Activated T-cell treated with anti-CD3 and anti-CD28 coated beads, Interleukin-2, amount 50 U/mL, for 4 hours (primary cell): ENCODE measurements around the gene PSMC3. TPM values are rescaled to one million over a fixed set of nuclear protein-coding genes. Genes with fewer than 3 reads are reported as not detected.

Source experiments
- ATAC-seq, 2 donors: fragments of 200-7000 bp; cut with Tn5 transposase; one replicate each; pipeline ENCODE4 v1.10.0; 2021
- DNase-seq: peaks from one replicate; pipeline ENCODE4 v3.0.0-alpha.2; 2020
- H3K27me3 Mint-ChIP-seq: one replicate; pipeline ENCODE4 v1.8.0; 2021; ENCODE audit warnings: low read depth, mixed read lengths
- H3K36me3 Mint-ChIP-seq: one replicate; pipeline ENCODE4 v1.8.0; 2022; ENCODE audit warnings: mixed read lengths; ENCODE audit not compliant: insufficient read depth
- H3K4me1 Mint-ChIP-seq: one replicate; pipeline ENCODE4 v1.8.0; 2021; ENCODE audit warnings: low read depth, mixed read lengths
- H3K4me3 Mint-ChIP-seq: one replicate; pipeline ENCODE4 v1.8.0; 2021; ENCODE audit warnings: mild to moderate bottlenecking, moderate library complexity, mixed read lengths
- H3K9me3 Mint-ChIP-seq: one replicate; pipeline ENCODE4 v1.8.0; 2021; ENCODE audit warnings: mixed read lengths
- total RNA-seq, 3 donors: library from RNA; stranded (reverse); gene quantifications; one replicate each; pipeline ENCODE4 v1.2.1, GENCODE V29; 2021

Gene PSMC3
- total RNA-seq, 3 donors from 2014 or later = 275 to 300 (median 299) TPM

GRCh38 chr11:47398011-47398410 is 28.2 kb downstream of the PSMC3 start:
- Mint-ChIP-seq H3K27me3 (no peaks in the 10 kb centered on the region), H3K9me3 (no peaks in the 10 kb centered on the region), H3K4me3 (no peak overlapping the region), H3K36me3 (no peaks in the 10 kb centered on the region), H3K4me1 (peaks cover 49% of the 10 kb centered on the region)
- DNase-seq (no peak), ATAC-seq (no peak)

GRCh38 chr11:47396049-47396320 is 30.3 kb downstream of the PSMC3 start:
- ATAC-seq = no peak
- H3K4me3 Mint-ChIP-seq = no peak overlapping the region
- H3K9me3 Mint-ChIP-seq = no peaks in the 10 kb centered on the region
- DNase-seq = no peak
- H3K36me3 Mint-ChIP-seq = no peaks in the 10 kb centered on the region
- no peaks in the 10 kb centered on the region for H3K27me3 Mint-ChIP-seq
- peaks cover 50% of the 10 kb centered on the region for H3K4me1 Mint-ChIP-seq

GRCh38 chr11:47395223-47396048 is 30.8 kb downstream of the PSMC3 start:
- DNase-seq = no peak
- Mint-ChIP-seq H3K36me3 (no peaks in the 10 kb centered on the region), H3K27me3 (no peaks in the 10 kb centered on the region), H3K9me3 (no peaks in the 10 kb centered on the region), H3K4me3 (peak overlapping the region; percentile 59), H3K4me1 (peaks cover 46% of the 10 kb centered on the region)
- ATAC-seq = no peak

- Mint-ChIP-seq H3K36me3 (no peaks in the 10 kb centered on the region), H3K9me3 (no peaks in the 10 kb centered on the region), H3K27me3 (no peaks in the 10 kb centered on the region), H3K4me3 (peak overlapping the region; percentile 59), H3K4me1 (peaks cover 49% of the 10 kb centered on the region)
- DNase-seq (peak; percentile 50), ATAC-seq (peak; percentile 83 to 89)
Observed at GRCh38 chr11:47394322-47395222, 31.7 kb downstream of the PSMC3 start.

GRCh38 chr11:47394050-47394321 is 32.3 kb downstream of the PSMC3 start:
- Mint-ChIP-seq H3K36me3 (no peaks in the 10 kb centered on the region), H3K4me3 (peak overlapping the region; percentile 35), H3K9me3 (no peaks in the 10 kb centered on the region), H3K4me1 (peaks cover 51% of the 10 kb centered on the region), H3K27me3 (no peaks in the 10 kb centered on the region)
- DNase-seq = no peak
- ATAC-seq = no peak

GRCh38 chr11:47393163-47394049 is 32.8 kb downstream of the PSMC3 start:
- peak overlapping the region; percentile 35 for H3K4me3 Mint-ChIP-seq
- DNase-seq = no peak
- ATAC-seq = no peak
- no peaks in the 10 kb centered on the region for H3K36me3 Mint-ChIP-seq
- no peaks in the 10 kb centered on the region for H3K9me3 Mint-ChIP-seq
- no peaks in the 10 kb centered on the region for H3K27me3 Mint-ChIP-seq
- H3K4me1 Mint-ChIP-seq = peaks cover 50% of the 10 kb centered on the region

- DNase-seq (no peak), ATAC-seq (no peak)
- Mint-ChIP-seq H3K27me3 (no peaks in the 10 kb centered on the region), H3K4me1 (peaks cover 47% of the 10 kb centered on the region), H3K9me3 (no peaks in the 10 kb centered on the region), H3K4me3 (no peak overlapping the region), H3K36me3 (no peaks in the 10 kb centered on the region)
Observed at GRCh38 chr11:47392546-47393162, 33.6 kb downstream of the PSMC3 start.

- no peak overlapping the region for H3K4me3 Mint-ChIP-seq
- DNase-seq (no peak), ATAC-seq (no peak)
- H3K27me3 Mint-ChIP-seq = no peaks in the 10 kb centered on the region
- no peaks in the 10 kb centered on the region for H3K36me3 Mint-ChIP-seq
- H3K4me1 Mint-ChIP-seq = peaks cover 45% of the 10 kb centered on the region
- no peaks in the 10 kb centered on the region for H3K9me3 Mint-ChIP-seq
Observed at GRCh38 chr11:47391711-47392432, 34.4 kb downstream of the PSMC3 start.

- ATAC-seq (no peak), DNase-seq (no peak)
- no peaks in the 10 kb centered on the region for H3K27me3 Mint-ChIP-seq
- H3K36me3 Mint-ChIP-seq = no peaks in the 10 kb centered on the region
- no peak overlapping the region for H3K4me3 Mint-ChIP-seq
- no peaks in the 10 kb centered on the region for H3K9me3 Mint-ChIP-seq
- H3K4me1 Mint-ChIP-seq = peaks cover 45% of the 10 kb centered on the region
Observed at GRCh38 chr11:47391077-47391583, 35.1 kb downstream of the PSMC3 start.

- H3K9me3 Mint-ChIP-seq = no peaks in the 10 kb centered on the region
- ATAC-seq (no peak), DNase-seq (no peak)
- no peaks in the 10 kb centered on the region for H3K36me3 Mint-ChIP-seq
- H3K4me3 Mint-ChIP-seq = no peak overlapping the region
- peaks cover 37% of the 10 kb centered on the region for H3K4me1 Mint-ChIP-seq
- no peaks in the 10 kb centered on the region for H3K27me3 Mint-ChIP-seq
Observed at GRCh38 chr11:47390422-47390760, 35.8 kb downstream of the PSMC3 start.

- no peaks in the 10 kb centered on the region for H3K27me3 Mint-ChIP-seq
- no peaks in the 10 kb centered on the region for H3K9me3 Mint-ChIP-seq
- H3K4me3 Mint-ChIP-seq = no peak overlapping the region
- no peaks in the 10 kb centered on the region for H3K36me3 Mint-ChIP-seq
- no peak for ATAC-seq
- peaks cover 33% of the 10 kb centered on the region for H3K4me1 Mint-ChIP-seq
- DNase-seq = no peak
Observed at GRCh38 chr11:47389577-47390421, 36.4 kb downstream of the PSMC3 start.

- Mint-ChIP-seq H3K9me3 (no peaks in the 10 kb centered on the region), H3K4me3 (no peak overlapping the region), H3K36me3 (no peaks in the 10 kb centered on the region), H3K27me3 (no peaks in the 10 kb centered on the region), H3K4me1 (peaks cover 25% of the 10 kb centered on the region)
- DNase-seq (no peak), ATAC-seq (no peak)
Observed at GRCh38 chr11:47388697-47389576, 37.3 kb downstream of the PSMC3 start.
